ENCODE results near the gene P2RY10.

P2RY10 gene

DNA sequence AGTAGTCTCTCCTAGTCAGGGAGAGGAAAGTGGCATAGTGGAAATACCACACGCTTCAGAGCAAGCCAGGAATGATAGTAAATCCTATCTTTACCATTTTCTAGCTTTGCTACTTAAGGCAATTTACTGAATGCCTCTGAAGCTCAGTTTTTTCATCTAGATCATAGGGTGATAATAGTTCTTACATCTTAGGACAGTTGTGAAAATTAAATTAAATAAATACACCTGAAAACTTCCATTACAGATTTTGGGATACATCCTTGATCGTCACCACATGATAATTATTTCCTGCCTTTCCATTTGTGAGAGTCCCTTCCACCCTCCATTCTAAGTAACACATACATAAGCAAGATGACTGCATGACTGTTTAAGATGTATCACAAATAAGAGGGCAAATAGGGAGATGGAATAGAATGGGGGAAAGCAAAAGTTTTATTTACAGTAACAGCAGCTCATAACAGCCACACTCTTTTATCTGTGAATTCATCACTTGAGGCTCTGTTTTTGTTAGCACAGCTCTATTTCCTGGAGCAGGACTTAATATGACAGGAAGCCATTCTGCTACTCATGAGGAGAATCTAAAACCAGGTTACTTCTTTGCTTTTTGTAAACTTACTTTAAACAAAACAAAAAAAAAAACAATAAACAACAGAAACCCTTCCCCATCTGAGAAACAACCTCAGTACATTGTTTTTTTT lies 13.4 kb downstream of the P2RY10 start:
- no peaks in the 10 kb centered on the region for H3K36me3 ChIP-seq (ENCODE audit: control insufficient read depth, insufficient read depth, low read length)
- no peak overlapping the region for H3K4me3 ChIP-seq (ENCODE audit: low read length)
- no peaks in the 10 kb centered on the region for H3K4me1 ChIP-seq (ENCODE audit: control insufficient read depth, low read depth, low read length)
- H3K18ac ChIP-seq (ENCODE audit: low read length): no peak overlapping the region
- H3K27me3 ChIP-seq (ENCODE audit: insufficient read depth, low read length, poor library complexity): no peaks in the 10 kb centered on the region
- no peaks in the 10 kb centered on the region for H3K79me2 ChIP-seq (ENCODE audit: control insufficient read depth, insufficient read depth, low read length)
- H3K27ac ChIP-seq (ENCODE audit: low read depth, low read length): no peak overlapping the region
- H2BK15ac ChIP-seq (replicated peaks; ENCODE audit: low read depth): no peak overlapping the region
- H2BK5ac ChIP-seq (ENCODE audit: low read length): no peak overlapping the region
- no CpG with 5 or more reads among the region's 2 CpGs for WGBS (ENCODE audit: extremely low coverage, insufficient coverage, low lambda C conversion rate)
- H3K4ac ChIP-seq (ENCODE audit: low read depth, low read length): no peak overlapping the region
- H3K4me2 ChIP-seq (ENCODE audit: low read length): no peak overlapping the region
- no peak overlapping the region for H3K23ac ChIP-seq (ENCODE audit: low read length)
- H3K79me1 ChIP-seq (ENCODE audit: low read length): no peaks in the 10 kb centered on the region
- no peak overlapping the region for H2BK120ac ChIP-seq (ENCODE audit: low read depth, low read length)
- H2AK5ac ChIP-seq (ENCODE audit: low read length): no peak overlapping the region
- no peak overlapping the region for H4K5ac ChIP-seq (ENCODE audit: low read length)
- no peak overlapping the region for H3K56ac ChIP-seq (ENCODE audit: low read length)
- DNase-seq: peak; percentile 25
- H3K9ac ChIP-seq (ENCODE audit: low read length): no peak overlapping the region
- no peak overlapping the region for H4K8ac ChIP-seq (ENCODE audit: low read depth, low read length)

DNA sequence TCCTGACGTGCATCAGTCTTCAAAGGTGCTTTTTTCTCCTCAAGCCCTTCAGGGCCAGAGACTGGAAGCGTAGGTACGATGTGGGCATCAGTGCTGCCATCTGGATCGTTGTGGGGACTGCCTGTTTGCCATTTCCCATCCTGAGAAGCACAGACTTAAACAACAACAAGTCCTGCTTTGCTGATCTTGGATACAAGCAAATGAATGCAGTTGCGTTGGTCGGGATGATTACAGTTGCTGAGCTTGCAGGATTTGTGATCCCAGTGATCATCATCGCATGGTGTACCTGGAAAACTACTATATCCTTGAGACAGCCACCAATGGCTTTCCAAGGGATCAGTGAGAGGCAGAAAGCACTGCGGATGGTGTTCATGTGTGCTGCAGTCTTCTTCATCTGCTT lies 15.7 kb downstream of the P2RY10 start:
- Histone ChIP-seq H2AK5ac (ENCODE audit: low read length) (no peak overlapping the region), H3K23ac (ENCODE audit: low read length) (no peak overlapping the region), H3K36me3 (ENCODE audit: control insufficient read depth, insufficient read depth, low read length) (no peaks in the 10 kb centered on the region), H4K8ac (ENCODE audit: low read depth, low read length) (no peak overlapping the region), H3K79me2 (ENCODE audit: control insufficient read depth, insufficient read depth, low read length) (no peaks in the 10 kb centered on the region), H2BK15ac (replicated peaks; ENCODE audit: low read depth) (no peak overlapping the region), H4K5ac (ENCODE audit: low read length) (no peak overlapping the region), H3K4me2 (ENCODE audit: low read length) (no peak overlapping the region), H3K9ac (ENCODE audit: low read length) (no peak overlapping the region), H3K4ac (ENCODE audit: low read depth, low read length) (no peak overlapping the region), H2BK120ac (ENCODE audit: low read depth, low read length) (no peak overlapping the region), H3K4me3 (ENCODE audit: low read length) (no peak overlapping the region), H3K18ac (ENCODE audit: low read length) (no peak overlapping the region), H3K4me1 (ENCODE audit: control insufficient read depth, low read depth, low read length) (no peaks in the 10 kb centered on the region), H3K79me1 (ENCODE audit: low read length) (no peaks in the 10 kb centered on the region), H2BK5ac (ENCODE audit: low read length) (no peak overlapping the region), H3K56ac (ENCODE audit: low read length) (no peak overlapping the region), H3K27me3 (ENCODE audit: insufficient read depth, low read length, poor library complexity) (no peaks in the 10 kb centered on the region), H3K27ac (ENCODE audit: low read depth, low read length) (no peak overlapping the region)
- DNase-seq: no peak
- no CpG with 5 or more reads among the region's 8 CpGs for WGBS (ENCODE audit: extremely low coverage, insufficient coverage, low lambda C conversion rate)

DNA sequence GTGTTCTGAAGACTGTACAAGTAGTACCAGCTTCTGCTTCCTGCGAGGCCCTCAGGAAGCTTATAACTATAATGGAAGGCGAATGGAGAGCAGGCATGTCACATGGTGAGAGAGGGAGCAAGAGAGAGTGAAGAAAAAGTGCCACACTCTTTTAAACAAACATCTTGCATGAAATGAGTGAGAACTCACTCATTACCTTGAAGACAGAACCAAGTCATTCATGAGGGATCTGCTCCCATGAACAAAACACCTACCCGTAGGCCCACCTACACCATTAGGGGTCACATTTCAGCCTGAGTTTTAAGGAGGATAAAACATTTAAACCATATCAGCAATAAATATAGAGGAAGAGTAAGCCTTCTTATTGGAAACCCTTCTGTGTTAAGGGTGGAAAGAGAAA lies 19.4 kb downstream of the P2RY10 start:
- Histone ChIP-seq H2BK120ac (ENCODE audit: low read depth, low read length) (no peak overlapping the region), H4K8ac (ENCODE audit: low read depth, low read length) (no peak overlapping the region), H3K79me2 (ENCODE audit: control insufficient read depth, insufficient read depth, low read length) (no peaks in the 10 kb centered on the region), H3K79me1 (ENCODE audit: low read length) (no peaks in the 10 kb centered on the region), H3K23ac (ENCODE audit: low read length) (no peak overlapping the region), H2BK5ac (ENCODE audit: low read length) (no peak overlapping the region), H2AK5ac (ENCODE audit: low read length) (no peak overlapping the region), H3K56ac (ENCODE audit: low read length) (no peak overlapping the region), H3K18ac (ENCODE audit: low read length) (no peak overlapping the region), H4K5ac (ENCODE audit: low read length) (no peak overlapping the region), H3K27ac (ENCODE audit: low read depth, low read length) (no peak overlapping the region), H3K27me3 (ENCODE audit: insufficient read depth, low read length, poor library complexity) (no peaks in the 10 kb centered on the region), H3K4me3 (ENCODE audit: low read length) (no peak overlapping the region), H3K4ac (ENCODE audit: low read depth, low read length) (no peak overlapping the region), H3K4me1 (ENCODE audit: control insufficient read depth, low read depth, low read length) (no peaks in the 10 kb centered on the region), H3K4me2 (ENCODE audit: low read length) (no peak overlapping the region), H3K9ac (ENCODE audit: low read length) (no peak overlapping the region), H2BK15ac (replicated peaks; ENCODE audit: low read depth) (no peak overlapping the region), H3K36me3 (ENCODE audit: control insufficient read depth, insufficient read depth, low read length) (no peaks in the 10 kb centered on the region)
- WGBS (ENCODE audit: extremely low coverage, insufficient coverage, low lambda C conversion rate): no CpG with 5 or more reads among the region's 3 CpGs
- no peak for DNase-seq

DNA sequence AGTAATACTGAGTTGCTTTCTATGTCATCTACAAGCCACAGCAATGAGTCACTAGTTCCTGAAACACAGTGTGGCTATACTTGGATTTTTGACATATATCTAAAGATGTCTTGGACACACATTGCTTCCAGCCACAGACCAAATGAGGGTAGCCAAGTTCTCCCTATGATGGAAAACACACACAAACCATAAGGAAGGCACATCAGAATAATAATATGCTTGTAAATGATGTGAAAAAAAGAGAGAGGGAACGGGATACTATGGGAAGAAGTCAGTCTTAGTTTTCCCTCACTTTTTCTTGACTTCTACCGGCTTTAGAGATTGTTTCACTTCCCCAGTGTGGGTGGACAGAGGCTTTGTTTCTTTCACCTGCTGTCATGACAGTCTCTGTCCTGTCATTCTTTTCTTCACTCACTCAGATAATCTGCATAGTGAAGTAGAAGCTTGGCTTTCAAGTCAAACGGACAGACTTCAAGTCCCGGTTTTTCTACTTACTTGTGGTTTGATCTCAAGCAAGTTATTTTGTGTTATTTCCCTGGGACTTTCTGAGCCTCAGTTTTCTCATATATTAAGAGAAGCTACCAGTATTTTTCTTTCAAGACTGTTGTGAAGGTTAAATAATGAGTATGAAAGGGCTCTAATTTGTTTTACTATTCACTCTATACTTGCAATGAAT lies 34.7 kb downstream of the P2RY10 start:
- no peak overlapping the region for H3K9ac ChIP-seq (ENCODE audit: low read length)
- H2BK5ac ChIP-seq (ENCODE audit: low read length): no peak overlapping the region
- no peaks in the 10 kb centered on the region for H3K36me3 ChIP-seq (ENCODE audit: control insufficient read depth, insufficient read depth, low read length)
- H4K5ac ChIP-seq (ENCODE audit: low read length): no peak overlapping the region
- DNase-seq: no peak
- no peak overlapping the region for H3K4me2 ChIP-seq (ENCODE audit: low read length)
- WGBS (ENCODE audit: extremely low coverage, insufficient coverage, low lambda C conversion rate): no CpG with 5 or more reads among the region's 4 CpGs
- no peak overlapping the region for H2BK15ac ChIP-seq (replicated peaks; ENCODE audit: low read depth)
- H2BK120ac ChIP-seq (ENCODE audit: low read depth, low read length): no peak overlapping the region
- H3K27me3 ChIP-seq (ENCODE audit: insufficient read depth, low read length, poor library complexity): no peaks in the 10 kb centered on the region
- no peak overlapping the region for H3K4me3 ChIP-seq (ENCODE audit: low read length)
- no peaks in the 10 kb centered on the region for H3K4me1 ChIP-seq (ENCODE audit: control insufficient read depth, low read depth, low read length)
- no peak overlapping the region for H3K56ac ChIP-seq (ENCODE audit: low read length)
- no peaks in the 10 kb centered on the region for H3K79me2 ChIP-seq (ENCODE audit: control insufficient read depth, insufficient read depth, low read length)
- no peak overlapping the region for H2AK5ac ChIP-seq (ENCODE audit: low read length)
- no peaks in the 10 kb centered on the region for H3K79me1 ChIP-seq (ENCODE audit: low read length)
- H3K27ac ChIP-seq (ENCODE audit: low read depth, low read length): no peak overlapping the region
- H4K8ac ChIP-seq (ENCODE audit: low read depth, low read length): no peak overlapping the region
- H3K4ac ChIP-seq (ENCODE audit: low read depth, low read length): no peak overlapping the region
- H3K18ac ChIP-seq (ENCODE audit: low read length): no peak overlapping the region
- H3K23ac ChIP-seq (ENCODE audit: low read length): no peak overlapping the region

DNA sequence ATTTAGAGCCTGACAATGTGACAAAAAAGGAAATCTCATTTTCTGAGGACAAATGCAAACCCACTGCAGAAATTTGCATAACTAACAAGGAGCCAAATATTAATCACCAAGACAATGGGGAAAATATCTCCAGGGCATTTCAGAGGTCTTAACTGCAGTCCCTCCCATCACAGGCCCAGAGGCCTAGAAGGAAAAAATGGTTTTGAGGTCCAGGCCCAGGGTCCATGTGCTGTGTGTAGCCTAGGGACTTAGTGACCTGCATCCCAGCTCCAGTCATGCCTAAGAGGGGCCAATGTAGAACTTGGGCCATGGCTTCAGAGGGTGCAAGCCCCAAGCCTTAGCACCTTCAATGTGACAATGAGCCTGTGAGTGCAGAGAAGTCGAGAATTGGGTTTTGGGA lies 44.2 kb downstream of the P2RY10 start:
- H3K27ac ChIP-seq (ENCODE audit: low read depth, low read length): no peak overlapping the region
- H2BK15ac ChIP-seq (replicated peaks; ENCODE audit: low read depth): no peak overlapping the region
- H3K79me2 ChIP-seq (ENCODE audit: control insufficient read depth, insufficient read depth, low read length): no peaks in the 10 kb centered on the region
- no peak overlapping the region for H3K56ac ChIP-seq (ENCODE audit: low read length)
- no peak for DNase-seq
- no peaks in the 10 kb centered on the region for H3K4me1 ChIP-seq (ENCODE audit: control insufficient read depth, low read depth, low read length)
- H3K9ac ChIP-seq (ENCODE audit: low read length): no peak overlapping the region
- no peaks in the 10 kb centered on the region for H3K27me3 ChIP-seq (ENCODE audit: insufficient read depth, low read length, poor library complexity)
- H2AK5ac ChIP-seq (ENCODE audit: low read length): no peak overlapping the region
- H3K36me3 ChIP-seq (ENCODE audit: control insufficient read depth, insufficient read depth, low read length): no peaks in the 10 kb centered on the region
- no peak overlapping the region for H3K4me3 ChIP-seq (ENCODE audit: low read length)
- H3K4ac ChIP-seq (ENCODE audit: low read depth, low read length): no peak overlapping the region
- H3K4me2 ChIP-seq (ENCODE audit: low read length): no peak overlapping the region
- H3K23ac ChIP-seq (ENCODE audit: low read length): no peak overlapping the region
- no peak overlapping the region for H4K8ac ChIP-seq (ENCODE audit: low read depth, low read length)
- H2BK120ac ChIP-seq (ENCODE audit: low read depth, low read length): no peak overlapping the region
- WGBS (ENCODE audit: extremely low coverage, insufficient coverage, low lambda C conversion rate): no CpG with 5 or more reads among the region's 1 CpG
- no peaks in the 10 kb centered on the region for H3K79me1 ChIP-seq (ENCODE audit: low read length)
- no peak overlapping the region for H2BK5ac ChIP-seq (ENCODE audit: low read length)
- no peak overlapping the region for H3K18ac ChIP-seq (ENCODE audit: low read length)
- no peak overlapping the region for H4K5ac ChIP-seq (ENCODE audit: low read length)

All from mesendoderm (in vitro differentiated cells).